ENCODE results near the gene TOMM6.
"Not testable (repeated sequence)": the region's sequence is repeated elsewhere in the genome, so short reads cannot be mapped to it uniquely, and the experiment has no call there.

The TOMM6 gene

DNA sequence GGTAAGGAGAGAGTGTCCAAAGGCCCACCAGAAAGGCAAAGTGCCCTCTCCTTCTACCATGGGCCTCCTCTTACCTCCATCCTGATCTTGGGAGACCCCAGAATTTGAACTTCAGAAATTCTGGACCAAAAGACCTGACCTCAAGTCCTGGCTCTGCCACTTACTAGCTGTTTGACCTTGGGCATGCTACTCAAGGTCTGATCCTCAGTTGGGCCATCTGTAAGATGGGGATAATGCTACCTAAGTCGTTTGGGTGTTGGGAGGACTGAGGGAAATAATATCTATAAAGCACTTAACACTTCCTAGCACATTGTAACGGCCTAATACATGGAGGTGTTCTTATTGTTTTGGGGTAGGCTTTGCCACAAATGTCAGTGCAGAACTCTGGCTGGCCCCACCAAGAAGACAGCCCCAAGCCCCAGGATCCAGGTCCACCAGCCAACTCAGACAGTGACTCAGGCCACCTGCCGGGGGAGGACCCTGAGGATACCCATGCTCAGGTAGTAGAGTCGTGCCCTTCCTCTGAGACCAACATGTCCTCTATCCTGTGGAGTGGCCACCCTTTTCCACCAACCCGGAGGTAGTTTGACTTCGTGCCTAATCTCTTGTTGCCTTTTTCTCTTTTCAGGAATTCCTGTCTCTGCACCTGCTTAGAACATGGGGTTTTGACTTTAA, 4.3 kb upstream of the TOMM6 start:
- in situ Hi-C loops (cut with HindIII; ENCODE audit: low sequenced_read_pairs): loop anchor here (10.0 to 25.0 kb wide), 3 partner anchors 88 to 254 kb away; partner anchors contain the start of gene CCND3

DNA sequence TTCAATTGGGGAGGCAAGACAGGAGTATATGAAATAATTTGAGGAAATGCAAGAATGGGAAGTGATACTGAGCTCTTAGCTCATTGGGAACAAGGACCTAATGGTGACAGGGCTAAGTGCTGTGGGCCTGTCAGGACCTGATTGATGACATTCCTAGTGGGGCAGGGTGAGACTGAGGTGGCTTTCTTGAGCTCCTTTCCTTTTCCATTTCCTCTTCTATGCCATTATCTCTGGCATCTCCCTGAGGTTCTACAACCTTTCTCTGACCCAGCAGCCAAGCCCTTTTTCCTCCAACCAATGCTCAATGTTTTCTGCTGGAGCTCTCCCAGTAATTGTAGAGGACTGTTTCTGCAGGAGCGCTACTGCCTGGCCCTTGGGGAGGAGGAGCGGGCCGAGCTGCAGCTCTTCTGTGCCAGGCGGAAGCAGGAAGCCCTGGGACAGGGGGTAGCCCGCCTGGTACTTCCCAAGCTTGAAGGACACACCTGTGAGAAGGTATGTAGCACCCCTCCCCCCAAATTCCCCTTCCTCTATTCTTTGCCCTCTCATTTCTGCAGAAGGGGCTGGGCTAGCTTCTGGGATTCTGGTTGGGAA, 2.8 kb upstream of the TOMM6 start:
- in situ Hi-C loops (cut with HindIII; ENCODE audit: low sequenced_read_pairs): loop anchor here (5.0 to 25.0 kb wide), 4 partner anchors 67 to 253 kb away; partner anchors contain the start of gene CCND3

DNA sequence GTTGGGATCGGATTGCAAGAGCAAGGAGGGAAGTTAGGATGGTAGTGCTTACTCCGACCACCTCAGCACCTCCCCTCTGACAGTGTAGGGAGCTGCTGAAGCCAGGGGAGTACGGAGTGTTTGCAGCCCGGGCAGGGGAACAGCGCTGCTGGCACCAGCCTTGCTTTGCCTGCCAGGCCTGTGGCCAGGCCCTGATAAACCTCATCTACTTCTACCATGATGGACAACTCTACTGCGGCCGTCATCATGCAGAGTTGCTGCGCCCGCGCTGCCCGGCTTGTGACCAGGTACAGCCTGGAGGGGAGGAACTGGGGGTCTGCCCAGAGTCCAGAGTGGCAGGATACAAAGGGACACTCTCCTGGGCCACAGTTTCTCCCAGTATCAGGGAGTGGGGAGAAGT, 2.2 kb upstream of the TOMM6 start:
- in situ Hi-C loops (cut with HindIII; ENCODE audit: low sequenced_read_pairs): loop anchor here (5.0 to 25.0 kb wide), 4 partner anchors 68 to 252 kb away; partner anchors contain the start of gene CCND3

DNA sequence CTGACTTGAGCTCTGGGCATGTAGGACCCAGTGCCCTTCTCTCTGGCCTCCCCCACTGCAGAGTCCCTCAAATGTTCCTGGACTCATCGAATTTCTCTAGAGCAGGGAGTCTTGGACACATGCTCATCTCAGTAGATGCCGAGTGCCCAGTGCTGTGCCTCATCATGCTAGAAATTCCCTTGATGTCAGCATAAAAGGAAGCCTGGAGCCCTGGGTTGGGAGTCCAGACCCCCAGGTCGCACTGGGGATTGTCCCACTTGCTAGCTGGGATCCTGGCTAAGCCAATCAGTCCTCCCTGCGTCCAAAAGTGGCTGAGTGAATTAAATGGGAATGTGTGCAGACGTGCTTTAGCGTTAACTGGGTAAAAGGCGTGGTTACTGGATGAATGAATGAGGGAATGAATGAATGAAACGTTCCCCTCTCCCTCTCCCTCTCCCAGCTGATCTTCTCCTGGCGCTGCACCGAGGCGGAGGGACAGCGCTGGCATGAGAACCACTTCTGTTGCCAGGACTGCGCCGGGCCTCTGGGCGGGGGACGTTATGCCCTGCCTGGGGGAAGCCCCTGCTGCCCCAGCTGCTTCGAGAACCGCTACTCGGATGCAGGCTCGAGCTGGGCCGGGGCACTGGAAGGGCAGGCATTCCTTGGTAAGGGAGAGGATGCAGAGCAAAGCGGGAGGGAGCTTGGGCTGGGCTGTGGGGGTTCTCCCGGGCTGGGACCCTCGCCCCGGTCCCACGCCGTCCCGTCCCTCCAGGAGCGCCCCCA, 1.6 kb upstream of the TOMM6 start:
- in situ Hi-C loops (cut with HindIII; ENCODE audit: low sequenced_read_pairs): loop anchor here (5.0 to 25.0 kb wide), 4 partner anchors 69 to 251 kb away; partner anchors contain the start of gene CCND3

DNA sequence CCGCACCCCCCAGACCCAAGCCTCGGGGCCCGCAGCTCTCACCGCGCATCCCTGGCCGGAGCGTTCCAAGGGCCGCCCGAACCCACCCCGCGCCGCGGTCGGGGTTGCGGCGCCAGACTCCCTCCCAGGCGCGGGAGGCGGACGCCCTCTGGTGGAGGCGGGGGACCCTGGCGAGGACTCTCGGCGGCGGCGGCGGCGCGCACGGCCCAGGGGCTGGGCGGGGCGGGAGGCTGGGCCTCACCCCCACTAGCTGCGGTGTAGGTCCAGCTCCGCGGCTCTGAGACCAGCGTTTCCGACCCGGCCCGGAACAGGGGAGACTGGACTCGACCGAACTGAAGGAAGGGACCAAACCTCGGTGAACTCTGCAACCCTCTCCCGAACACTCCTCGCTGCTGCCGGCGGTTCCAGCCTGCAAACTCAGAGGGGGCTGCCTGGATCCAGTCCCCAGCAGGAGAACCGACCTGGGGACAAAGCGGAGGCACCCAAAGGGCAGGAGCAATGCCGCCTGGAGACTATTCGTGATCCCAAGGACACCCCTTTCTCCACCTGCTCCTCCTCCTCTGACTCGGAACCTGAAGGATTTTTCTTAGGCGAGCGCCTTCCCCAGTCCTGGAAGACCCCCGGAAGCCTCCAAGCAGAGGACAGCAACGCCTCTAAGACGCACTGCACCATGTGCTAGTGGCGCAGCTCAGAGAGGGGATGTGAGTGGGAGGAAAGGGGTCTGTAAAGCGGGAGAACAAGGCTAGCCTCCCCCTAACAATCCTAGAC, 859 bp upstream of the TOMM6 start:
- in situ Hi-C loops (cut with HindIII; ENCODE audit: low sequenced_read_pairs): loop anchor here (5.0 to 25.0 kb wide), 4 partner anchors 69 to 251 kb away; partner anchors contain the start of gene CCND3

DNA sequence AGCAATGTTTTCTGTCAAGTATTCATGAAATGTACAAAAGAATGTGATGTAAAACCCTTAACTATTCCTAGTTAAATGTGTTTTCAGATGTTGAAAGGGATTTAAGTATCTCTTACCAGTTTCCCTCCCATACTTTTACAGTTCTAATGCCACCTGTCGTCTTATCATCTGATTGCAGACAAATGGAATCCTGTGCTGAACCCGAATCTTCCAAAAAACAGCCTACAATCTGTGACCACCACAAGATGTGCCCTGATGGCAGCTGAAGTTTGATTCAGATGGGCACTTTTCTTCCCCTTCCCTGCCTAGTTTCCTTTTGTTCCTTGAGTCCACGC, 1.9 kb downstream of the TOMM6 start:
- in situ Hi-C loops (cut with HindIII; ENCODE audit: low sequenced_read_pairs): loop anchor here (5.0 to 25.0 kb wide), 4 partner anchors 72 to 248 kb away; partner anchors contain the start of gene CCND3

DNA sequence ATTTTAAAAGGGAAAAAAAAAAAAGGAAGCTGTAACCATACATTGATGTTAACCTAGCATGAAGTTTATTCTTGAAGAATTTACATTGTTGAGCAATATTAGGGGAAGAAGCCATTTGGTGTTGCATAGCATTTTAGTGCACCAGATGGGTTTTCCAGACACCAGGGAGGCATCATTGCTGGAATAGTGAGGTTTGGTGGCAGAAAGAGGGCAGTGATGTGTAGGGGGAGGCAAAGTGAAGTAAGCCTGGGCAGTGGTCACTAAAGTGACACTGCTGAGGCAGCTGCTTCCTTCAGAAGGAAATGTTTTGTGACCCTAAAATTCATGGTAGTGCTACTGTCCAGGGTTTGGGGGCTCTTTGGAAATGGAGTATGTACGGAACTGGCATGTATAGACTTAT, 2.6 kb downstream of the TOMM6 start:
- in situ Hi-C loops (cut with HindIII; ENCODE audit: low sequenced_read_pairs): loop anchor here (5.0 to 25.0 kb wide), 4 partner anchors 42 to 247 kb away; partner anchors contain the start of gene CCND3

DNA sequence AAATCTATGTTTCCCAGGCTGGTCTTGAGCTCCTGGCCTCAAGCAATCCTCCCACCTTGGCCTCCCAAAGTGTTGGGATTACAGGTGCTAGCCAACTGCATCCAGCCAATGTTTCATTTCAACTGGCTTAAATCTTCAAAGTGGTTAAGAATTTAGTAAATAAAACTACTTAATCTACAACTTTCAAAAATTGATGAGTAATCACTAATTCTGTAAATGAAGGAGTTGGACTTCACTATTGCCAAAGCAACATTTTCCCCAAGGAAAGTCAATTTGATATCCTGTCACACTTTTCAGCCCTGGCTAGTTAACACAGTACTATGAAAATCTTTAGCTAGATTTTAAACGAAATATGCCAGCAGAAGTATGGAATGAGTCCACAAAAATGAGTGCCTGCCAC, 3.8 kb downstream of the TOMM6 start:
- in situ Hi-C loops (cut with HindIII; ENCODE audit: low sequenced_read_pairs): loop anchor here (5.0 to 25.0 kb wide), 4 partner anchors 41 to 246 kb away; partner anchors contain the start of gene CCND3

DNA sequence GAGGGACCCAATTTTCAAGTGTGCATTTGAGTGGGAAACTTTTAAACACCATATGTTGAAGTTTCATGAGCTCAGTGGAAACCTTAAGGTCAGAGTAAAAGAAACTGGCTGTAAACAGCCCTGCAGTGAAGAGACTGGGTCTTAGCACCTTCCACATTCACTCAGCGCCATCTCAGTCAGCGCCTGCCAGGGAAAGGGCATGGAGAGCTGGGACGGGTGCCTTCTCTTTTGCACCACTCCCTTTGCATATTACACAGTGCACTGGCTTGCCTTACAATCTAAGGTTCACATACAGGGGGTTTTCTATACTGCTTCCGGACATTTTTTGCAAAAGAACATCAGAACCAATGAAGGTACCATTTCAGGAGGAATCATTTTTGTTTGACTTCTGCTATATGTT, 4.5 kb downstream of the TOMM6 start:
- in situ Hi-C loops (cut with HindIII; ENCODE audit: low sequenced_read_pairs): loop anchor here (5.0 to 25.0 kb wide), 4 partner anchors 40 to 245 kb away; partner anchors contain the start of gene CCND3

DNA sequence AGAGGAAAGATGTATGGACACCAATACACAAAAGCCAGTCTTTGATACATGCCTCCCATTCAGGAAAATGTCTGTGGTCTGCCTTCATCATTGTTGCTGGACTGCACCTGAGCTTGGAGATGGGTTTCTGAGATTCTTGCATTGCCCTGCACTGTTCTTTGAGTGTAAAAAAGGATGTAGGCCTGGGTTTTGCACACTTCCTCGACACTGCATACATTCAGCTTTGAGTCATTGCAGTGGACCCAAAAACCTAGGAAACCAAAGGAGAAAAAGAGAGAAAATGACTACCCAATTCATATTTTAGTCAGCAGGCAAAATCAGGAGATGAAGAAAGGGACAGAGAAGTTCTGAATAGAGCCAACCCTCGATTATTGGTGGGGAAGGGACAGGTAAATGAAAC, 9.0 kb downstream of the TOMM6 start:
- in situ Hi-C loops (cut with HindIII; ENCODE audit: low sequenced_read_pairs): loop anchor here (25.0 kb wide), 2 partner anchors 141 to 241 kb away; partner anchors contain the start of gene CCND3

DNA sequence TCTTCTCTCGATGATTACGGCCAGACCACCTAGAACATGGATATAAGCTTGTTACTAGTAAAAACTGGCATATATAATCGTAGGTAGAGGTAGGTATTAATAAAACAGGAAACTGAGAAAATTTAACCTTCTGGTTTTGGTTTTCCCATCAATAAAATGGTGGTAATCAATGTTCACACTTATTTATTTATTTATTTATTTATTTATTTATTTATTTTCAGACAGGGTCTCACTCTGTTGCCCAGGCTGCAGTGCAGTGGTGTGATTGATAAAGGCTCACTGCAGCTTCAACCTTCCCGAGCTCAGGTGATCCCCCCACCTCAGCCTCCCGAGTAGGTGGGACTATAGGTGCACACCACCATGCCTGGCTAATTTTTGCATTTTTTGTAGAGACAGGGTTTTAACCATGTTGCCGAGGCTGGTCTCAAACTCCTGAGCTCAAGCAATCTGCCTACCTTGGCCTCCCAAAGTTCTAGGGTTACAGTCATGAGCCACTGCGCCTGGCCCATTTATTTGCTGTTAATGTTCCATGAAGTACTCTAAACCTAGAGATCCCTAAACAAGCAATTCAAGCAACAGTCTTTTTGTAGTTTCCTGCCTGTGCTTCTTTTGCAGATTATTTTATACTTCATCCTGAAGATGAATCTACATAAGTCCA, 11.5 kb downstream of the TOMM6 start:
- in situ Hi-C loops (cut with HindIII; ENCODE audit: low sequenced_read_pairs): loop anchor here (25.0 kb wide), 2 partner anchors 138 to 238 kb away; partner anchors contain the start of gene CCND3

DNA sequence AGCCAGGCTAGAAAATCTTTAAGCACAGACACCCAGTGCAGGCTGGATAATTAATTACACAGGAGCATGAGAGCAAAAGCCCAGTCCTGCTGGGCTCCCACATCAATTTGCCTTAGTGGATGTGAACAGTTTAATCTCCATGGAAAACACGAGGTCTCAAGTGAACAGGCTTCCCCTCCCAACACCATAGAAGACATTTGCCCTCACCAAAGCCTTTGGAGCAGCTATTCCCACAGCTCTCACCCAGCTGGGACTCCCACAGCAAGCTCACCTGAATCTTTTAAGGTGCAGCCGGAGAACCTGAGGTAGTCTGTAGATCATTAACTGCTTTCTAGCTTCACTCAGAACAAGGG, 12.0 kb downstream of the TOMM6 start:
- in situ Hi-C loops (cut with HindIII; ENCODE audit: low sequenced_read_pairs): loop anchor here (25.0 kb wide), 2 partner anchors 138 to 238 kb away; partner anchors contain the start of gene CCND3

DNA sequence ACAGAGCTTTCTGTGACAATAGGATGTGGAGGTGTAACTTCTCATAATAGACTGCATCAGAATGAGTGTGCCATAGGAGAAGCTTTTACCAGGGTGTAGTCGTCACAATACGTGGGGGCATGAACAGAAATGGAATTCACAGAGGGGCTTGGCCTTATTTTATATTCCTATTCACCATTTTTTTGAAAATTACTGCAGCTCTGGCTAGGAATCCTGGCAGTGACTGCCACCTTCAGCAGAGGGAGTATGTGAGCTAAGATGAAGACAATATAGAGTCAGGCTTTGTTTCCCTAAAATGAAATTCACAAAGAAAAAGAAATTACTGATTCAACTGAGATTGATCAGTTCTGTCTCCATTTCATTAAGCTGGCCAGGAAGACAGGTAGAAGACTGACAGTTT, 13.9 kb downstream of the TOMM6 start:
- in situ Hi-C loops (cut with HindIII; ENCODE audit: low sequenced_read_pairs): no loop called here

DNA sequence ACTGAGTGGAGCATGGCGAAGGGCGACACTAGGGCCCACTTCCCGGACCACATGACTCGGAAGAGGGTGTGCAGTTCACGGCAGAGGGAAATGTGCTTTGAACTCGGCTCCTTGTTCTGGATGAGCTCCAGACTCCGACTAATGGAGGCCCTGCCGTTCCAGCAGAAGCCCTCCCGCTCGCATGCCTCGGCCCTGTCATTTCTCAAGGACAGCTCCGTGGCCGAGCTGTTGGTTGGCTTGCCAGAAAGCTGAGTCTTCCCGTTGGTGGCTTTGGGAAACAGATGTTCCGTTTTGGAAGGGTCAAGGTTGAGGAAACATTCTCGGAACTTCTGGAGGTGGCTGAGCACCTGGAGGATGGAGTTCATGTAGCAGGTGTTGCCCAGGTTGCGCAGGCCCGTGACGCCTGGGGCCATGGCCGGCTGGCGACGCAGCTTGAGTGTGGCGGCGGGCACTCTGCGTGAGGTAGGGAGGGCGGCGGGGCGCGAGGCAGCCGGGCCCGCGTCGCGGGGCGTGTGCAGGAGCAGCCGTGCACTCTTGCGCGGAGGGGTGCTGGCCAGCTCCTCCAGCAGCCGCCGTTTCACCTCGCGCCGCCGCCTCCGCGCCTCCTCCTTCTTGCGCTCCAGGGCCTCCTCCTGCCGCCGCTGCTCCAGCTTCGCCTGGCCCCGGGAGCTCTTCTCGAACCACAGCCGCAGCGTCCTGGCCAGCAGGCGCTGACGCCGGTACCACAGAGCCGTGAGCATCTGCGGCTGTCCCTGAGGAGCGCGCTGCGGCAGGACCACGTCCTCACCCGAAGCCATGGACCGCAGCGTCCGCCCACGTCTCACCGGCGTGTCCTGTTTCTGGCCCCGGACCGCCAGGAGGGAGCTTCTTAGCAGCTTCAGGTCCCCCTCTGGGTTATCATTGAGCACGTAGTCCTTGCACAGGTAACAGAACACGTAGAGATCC, 18.6 kb downstream of the TOMM6 start:
- in situ Hi-C loops (cut with HindIII; ENCODE audit: low sequenced_read_pairs): no loop called here

DNA sequence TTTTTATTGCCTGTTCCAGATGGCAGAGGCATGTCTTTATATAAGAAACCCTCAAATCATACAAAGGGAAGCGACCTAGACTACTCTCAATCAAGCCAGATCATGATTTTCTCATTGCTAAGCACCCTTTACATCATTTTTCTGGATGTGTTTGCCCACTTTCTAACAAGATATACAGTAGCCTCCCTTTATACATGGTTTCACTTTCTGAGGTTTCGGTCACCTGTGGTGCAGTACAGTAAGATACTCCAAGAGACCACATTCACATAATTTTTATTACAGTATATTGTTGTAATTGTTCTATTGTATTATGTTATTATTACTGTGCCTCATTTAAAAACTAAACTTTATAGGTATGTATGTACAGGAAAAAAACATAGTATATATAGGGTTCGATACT, 23.6 kb downstream of the TOMM6 start:
- in situ Hi-C loops (cut with HindIII; ENCODE audit: low sequenced_read_pairs): no loop called here

DNA sequence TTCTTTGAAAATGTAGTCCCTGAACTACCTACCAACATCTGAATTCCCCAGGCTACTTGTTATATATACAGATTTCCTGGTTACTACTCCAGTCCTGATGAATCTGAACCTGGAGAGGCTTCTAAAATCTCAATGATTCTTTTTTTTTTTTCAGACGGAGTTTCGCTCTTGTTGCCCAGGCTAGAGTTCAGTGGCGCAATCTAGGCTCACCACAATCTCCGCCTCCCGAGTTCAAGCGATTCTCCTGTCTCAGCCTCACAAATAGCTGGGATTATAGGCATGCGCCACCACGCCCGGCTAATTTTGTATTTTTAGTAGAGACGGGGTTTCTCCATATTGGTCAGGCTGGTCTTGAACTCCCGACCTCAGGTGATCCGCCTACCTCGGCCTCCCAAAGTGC, 24.5 kb downstream of the TOMM6 start:
- in situ Hi-C loops (cut with HindIII; ENCODE audit: low sequenced_read_pairs): not testable (repeated sequence)

DNA sequence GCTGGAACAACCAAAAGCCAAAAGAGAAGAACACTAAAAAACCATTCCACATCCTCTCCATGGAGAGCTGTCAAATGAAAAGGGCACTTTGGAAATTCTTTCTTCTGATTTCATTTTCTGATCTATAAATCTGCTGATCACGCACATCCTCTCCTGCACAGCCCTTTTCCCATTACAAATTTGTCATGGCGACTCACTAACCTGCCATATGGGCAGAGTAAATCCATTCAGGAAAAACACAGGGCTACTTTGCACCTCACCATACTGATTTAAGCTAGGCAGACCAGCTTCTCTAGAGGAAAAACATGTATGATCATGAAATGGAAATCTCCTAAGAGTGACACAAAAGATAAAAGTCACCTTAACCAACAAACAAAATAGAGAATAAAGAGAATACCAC, 26.0 kb downstream of the TOMM6 start:
- in situ Hi-C loops (cut with HindIII; ENCODE audit: low sequenced_read_pairs): no loop called here

DNA sequence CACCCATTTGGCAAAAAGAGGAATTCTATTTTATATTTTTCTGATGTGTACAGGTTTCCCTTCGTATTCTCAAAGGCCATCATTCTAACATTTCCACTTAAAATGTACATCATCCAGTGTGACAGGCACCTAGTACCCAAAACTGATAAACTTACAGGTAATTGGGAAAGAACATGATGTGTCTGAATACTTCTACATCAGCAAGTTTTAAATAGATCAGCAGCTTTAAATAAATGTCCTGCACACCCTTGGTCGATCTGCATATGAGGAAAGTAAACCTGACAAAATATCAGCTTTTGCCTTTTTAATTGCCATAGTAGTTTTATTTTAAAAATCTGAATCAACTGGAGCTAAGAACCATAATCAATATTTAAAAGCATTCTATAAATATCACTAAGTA, 26.5 kb downstream of the TOMM6 start:
- in situ Hi-C loops (cut with HindIII; ENCODE audit: low sequenced_read_pairs): no loop called here

DNA sequence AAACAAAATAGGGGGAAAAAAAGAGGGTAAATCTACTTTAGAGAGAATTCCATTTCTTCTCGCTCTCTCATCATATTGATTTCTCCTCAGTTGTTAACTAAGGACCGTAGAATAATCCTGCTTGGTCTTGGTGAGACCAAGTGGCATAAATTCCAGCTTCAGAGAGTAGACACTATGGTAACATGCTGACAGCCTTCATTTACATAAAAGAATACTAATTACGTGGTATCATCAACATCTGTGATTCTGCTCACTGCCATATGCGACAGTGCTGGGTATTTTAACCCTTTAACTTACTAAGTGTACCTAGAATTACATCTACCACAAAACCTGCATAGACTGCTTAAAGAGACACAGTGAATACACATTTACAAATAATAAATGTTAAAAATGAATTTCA, 27.1 kb downstream of the TOMM6 start:
- in situ Hi-C loops (cut with HindIII; ENCODE audit: low sequenced_read_pairs): no loop called here
